Body of pancreas (tissue), 4 donors: ENCODE data around the gene MRAS.

Experiments used
- POLR2A ChIP-seq, 3 donors: fragments of 450-650 bp; IDR thresholded peaks; one replicate each; pipeline ENCODE4 v1.6.1; 2016; ENCODE audit warnings: antibody characterized with exemption in 3 of 3, mild to moderate bottlenecking in 2 of 3
- TF ChIP-seq, protein P1 (sequence below), 7 experiments: fragments of 450-650 bp in 4 of 7; fragments of 200-600 bp in 3 of 7; sonication (generic) in 3 of 7; IDR thresholded peaks; one replicate each; pipeline ENCODE4 v1.5.1; 2016 to 2019; ENCODE audit warnings: antibody characterized with exemption in 7 of 7

DNA sequence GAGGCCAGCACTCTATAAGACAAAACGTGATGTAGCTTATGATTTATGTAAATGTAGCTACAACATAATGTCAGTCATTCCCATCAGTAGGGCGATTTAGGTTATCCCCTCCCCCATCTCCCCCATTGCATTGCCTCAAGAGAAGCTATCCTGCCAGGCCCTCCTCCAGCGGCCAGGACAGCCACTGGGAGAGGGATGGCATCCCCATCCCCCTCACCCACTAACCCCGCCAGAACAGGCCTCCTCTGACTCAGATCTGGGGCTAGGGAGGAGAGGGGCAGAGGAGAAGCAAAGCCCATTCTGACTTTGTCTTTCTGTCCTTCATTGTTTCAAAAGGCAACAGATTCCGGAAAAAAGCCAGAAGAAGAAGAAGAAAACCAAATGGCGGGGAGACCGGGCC is 53.5 kb downstream of the MRAS start:
- TF ChIP-seq, protein P1, sequence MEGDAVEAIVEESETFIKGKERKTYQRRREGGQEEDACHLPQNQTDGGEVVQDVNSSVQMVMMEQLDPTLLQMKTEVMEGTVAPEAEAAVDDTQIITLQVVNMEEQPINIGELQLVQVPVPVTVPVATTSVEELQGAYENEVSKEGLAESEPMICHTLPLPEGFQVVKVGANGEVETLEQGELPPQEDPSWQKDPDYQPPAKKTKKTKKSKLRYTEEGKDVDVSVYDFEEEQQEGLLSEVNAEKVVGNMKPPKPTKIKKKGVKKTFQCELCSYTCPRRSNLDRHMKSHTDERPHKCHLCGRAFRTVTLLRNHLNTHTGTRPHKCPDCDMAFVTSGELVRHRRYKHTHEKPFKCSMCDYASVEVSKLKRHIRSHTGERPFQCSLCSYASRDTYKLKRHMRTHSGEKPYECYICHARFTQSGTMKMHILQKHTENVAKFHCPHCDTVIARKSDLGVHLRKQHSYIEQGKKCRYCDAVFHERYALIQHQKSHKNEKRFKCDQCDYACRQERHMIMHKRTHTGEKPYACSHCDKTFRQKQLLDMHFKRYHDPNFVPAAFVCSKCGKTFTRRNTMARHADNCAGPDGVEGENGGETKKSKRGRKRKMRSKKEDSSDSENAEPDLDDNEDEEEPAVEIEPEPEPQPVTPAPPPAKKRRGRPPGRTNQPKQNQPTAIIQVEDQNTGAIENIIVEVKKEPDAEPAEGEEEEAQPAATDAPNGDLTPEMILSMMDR (IDR thresholded peaks at IDR 0.05): no peak
- TF ChIP-seq POLR2A (IDR thresholded peaks at IDR 0.05): no peak
